Activated CD8-positive, alpha-beta memory T cell treated with anti-CD3 and anti-CD28 coated beads, Interleukin-2, amount 50 U/mL, for 24 hours (primary cell): ENCODE measurements around the gene ANKRD30B.
"Not testable (repeated sequence)": the region's sequence is repeated elsewhere in the genome, so short reads cannot be mapped to it uniquely, and the experiment has no call there.

Experiments
- DNase-seq: peaks from one replicate; pipeline ENCODE4 v3.0.0-alpha.2; 2020; ENCODE audit errors: extremely low read depth

The ANKRD30B gene

DNA sequence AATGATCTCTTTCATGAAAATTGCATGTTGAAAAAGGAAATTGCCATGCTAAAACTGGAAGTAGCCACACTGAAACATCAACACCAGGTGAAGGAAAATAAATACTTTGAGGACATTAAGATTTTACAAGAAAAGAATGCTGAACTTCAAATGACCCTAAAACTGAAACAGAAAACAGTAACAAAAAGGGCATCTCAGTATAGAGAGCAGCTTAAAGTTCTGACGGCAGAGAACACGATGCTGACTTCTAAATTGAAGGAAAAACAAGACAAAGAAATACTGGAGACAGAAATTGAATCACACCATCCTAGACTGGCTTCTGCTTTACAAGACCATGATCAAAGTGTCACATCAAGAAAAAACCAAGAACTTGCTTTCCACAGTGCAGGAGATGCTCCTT, 103.6 kb downstream of the ANKRD30B start:
- DNase-seq = not testable (repeated sequence)

DNA sequence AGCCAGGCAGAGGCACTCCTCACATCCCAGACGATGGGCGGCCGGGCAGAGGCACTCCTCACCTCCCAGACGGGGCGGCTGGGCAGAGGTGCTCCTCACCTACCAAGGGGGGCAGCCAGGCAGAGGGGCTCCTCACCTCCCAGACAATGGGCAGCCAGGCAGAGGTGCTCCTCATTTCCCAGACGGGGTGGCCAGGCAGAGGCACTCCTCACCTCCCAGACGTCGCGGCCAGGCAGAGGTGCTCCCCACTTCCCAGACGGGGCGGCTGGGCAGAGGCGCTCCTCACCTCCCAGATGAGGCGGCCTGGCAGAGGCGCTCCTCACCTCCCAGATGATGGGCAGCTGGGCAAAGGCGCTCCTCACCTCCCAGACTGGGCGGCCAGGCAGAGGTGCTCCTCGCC, 107.7 kb downstream of the ANKRD30B start:
- not testable (repeated sequence) for DNase-seq

DNA sequence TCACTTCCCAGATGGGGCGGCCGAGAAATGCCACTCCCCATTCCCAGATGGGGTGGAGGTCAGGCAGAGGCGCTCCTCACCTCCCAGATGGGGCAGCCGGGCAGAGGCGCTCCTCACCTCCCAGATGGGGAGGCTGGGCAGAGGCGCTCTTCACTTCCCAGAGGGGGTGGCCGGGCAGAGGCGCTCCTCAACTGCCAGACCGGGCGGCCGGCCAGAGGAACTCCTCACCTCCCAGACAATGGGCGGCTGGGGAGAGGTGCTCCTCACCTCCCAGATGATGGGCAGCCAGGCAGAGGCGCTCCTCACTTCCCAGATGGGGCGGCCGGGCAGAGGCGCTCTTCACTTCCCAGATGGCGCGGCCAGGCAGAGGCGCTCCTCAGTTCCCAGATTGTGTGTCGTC, 108.3 kb downstream of the ANKRD30B start:
- DNase-seq = not testable (repeated sequence)

DNA sequence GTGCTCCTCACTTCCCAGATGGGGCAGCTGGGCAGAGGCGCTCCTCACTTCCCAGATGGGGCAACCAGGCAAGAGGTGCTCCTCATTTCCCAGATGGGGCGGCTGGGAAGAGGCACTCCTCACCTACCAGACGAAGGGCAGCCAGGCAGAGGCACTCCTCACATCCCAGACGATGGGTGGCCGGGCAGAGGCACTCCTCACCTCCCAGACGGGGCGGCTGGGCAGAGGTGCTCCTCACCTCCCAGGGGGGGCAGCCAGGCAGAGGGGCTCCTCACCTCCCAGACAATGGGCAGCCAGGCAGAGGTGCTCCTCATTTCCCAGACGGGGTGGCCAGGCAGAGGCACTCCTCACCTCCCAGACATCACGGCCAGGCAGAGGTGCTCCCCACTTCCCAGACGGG, 110.5 kb downstream of the ANKRD30B start:
- DNase-seq = not testable (repeated sequence)

DNA sequence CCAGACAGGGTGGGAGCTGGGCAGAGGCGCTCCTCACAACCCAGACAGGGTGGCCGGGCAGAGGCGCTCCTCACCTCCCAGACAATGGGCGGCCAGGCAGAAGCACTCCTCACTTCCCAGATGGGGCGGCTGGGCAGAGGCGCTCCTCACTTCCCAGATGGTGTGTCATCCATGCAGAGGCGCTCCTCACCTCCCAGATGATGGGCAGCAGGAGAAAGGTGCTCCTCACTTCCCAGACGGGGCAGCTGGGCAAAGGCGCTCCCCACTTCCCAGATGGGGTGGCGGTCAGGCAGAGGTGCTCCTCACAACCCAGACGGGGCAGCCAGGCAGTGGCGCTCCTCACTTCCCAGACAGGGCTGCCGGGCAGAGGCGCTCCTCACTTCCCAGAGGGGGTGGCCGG, 112.0 kb downstream of the ANKRD30B start:
- not testable (repeated sequence) for DNase-seq

DNA sequence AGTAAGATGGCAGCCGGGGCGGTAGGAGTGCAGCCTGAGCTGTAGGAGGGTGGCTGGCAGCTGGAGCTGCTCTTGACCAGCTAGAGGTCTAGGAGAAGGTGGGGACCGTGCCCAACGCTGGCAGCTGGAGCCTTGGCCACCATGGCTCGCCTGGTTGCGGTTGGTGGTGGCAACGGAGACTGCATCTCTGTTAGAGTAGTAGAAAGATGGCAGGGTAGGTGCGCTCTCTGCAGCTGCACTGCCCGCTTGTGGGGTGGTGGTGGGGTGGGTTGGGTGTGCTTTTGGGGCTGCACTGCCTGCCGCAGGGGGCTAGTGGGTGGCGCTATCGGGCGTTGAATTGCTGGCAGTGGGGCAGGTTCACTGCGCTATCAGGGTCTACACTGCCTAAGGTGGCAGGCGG, 118.5 kb downstream of the ANKRD30B start:
- DNase-seq = not testable (repeated sequence)

DNA sequence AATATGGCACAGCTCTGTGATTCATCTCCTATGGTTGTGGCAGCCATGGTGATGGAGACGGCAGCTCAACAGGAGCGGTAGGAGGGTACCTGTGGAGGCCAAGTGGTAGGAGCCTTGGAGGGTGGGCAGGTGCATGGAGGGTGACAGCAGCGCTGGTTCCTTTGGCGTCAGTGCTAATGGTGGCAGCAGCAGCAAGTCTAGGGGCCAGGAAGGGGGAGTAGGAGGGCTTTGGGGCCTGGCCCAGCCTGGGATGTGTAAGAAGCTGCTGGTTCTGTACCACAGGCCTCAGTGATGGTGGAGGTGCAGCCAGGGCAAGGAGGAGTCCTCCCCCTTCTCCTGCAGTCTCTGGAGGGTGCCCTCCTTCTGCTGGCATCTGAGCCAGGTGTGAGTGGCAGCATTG, 120.0 kb downstream of the ANKRD30B start:
- not testable (repeated sequence) for DNase-seq

DNA sequence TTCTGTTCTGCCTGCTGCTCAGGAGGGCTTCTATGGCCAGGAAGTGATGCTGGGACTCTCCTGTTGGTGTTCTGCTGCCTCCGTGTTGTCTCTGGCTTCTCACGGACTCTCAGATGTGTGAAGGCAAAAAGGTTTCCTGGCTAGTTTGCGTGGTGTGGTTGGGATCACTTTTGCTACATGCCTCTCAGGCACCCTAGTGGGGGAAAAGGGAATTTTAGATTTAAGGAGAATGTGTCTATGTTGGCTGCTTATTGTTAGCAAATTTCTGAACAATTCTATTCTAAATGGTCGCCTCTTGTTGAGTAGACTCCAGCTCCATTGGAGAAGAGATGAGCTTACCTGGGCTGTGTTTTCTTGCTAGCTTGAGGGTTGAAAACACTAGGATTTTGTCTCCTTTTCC, 120.9 kb downstream of the ANKRD30B start:
- DNase-seq = not testable (repeated sequence)

DNA sequence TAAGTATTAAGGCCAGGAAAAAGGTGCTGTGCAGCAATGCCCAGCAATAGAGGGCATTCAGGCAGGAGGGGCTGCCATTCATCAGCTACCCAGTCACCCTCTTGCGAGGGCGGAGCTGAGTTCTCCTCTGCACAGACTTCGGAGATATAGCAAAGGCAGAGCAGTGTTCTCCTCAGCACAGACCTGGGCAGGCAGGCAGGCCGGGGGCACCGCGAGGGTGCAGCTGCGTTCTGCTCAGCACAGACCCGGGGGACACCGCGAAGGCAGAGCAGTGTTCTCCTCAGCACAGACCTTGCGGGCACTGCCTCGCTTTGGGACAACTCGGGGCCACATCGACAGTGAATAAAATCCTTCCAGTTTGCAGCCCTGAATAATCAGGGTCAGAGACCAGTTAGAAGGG, 130.9 kb downstream of the ANKRD30B start:
- DNase-seq = not testable (repeated sequence)

DNA sequence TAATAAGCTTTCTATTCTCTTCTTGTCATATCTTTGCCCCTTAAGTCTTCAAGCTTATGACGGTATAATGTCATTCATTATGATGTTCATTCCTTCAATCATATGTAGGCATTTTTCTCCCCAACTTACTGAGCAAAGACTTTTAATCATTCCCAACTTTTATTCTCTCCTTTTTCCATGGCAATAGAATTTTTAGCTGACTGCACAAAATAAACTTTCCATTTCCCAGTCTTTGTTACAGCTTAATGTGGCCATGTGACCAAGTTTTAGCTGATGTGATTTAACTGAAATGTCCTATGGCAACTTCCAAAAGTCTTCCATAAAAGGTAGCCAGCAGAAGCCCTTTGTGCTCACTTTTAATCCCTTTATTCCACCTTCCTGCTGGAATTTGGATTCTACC, 152.5 kb downstream of the ANKRD30B start:
- DNase-seq = no peak
